NCI-H345 treated with DMSO at 0.1 percent for 48 hours (cell line): Measurements from ENCODE around the gene MORN2.

Experiments
- DNase-seq: peaks from one replicate; lab custom pipeline; 2025; ENCODE audit not compliant: unreplicated experiment; lab: John Stamatoyannopoulos, UW

MORN2 gene

GRCh38 chr2:38889045-38889444 is 13.3 kb downstream of the MORN2 start:
- DNase-seq, result no peak

GRCh38 chr2:38889575-38889974 is 13.8 kb downstream of the MORN2 start, which contains the start of gene ARHGEF33:
Gene ARHGEF33 (plus strand): TSS chr2:38889875. CDS start chr2:38919448, 29,573 bp downstream.
- DNase-seq, result no peak

GRCh38 chr2:38892819-38893218 is 17.0 kb downstream of the MORN2 start:
- DNase-seq, result no peak

- DNase-seq, result no peak
These were observed 22.5 kb downstream of the MORN2 start for GRCh38 chr2:38898256-38898655.

GRCh38 chr2:38900726-38901125 is 24.9 kb downstream of the MORN2 start:
- no peak for DNase-seq

GRCh38 chr2:38905251-38905650 is 29.5 kb downstream of the MORN2 start:
- no peak for DNase-seq

GRCh38 chr2:38907242-38907641 is 31.5 kb downstream of the MORN2 start:
- no peak for DNase-seq

- no peak for DNase-seq
These were observed 32.2 kb downstream of the MORN2 start for GRCh38 chr2:38907743-38908562.

- DNase-seq, result no peak
These were observed 34.1 kb downstream of the MORN2 start for GRCh38 chr2:38909872-38910271.

GRCh38 chr2:38911191-38911590 is 35.4 kb downstream of the MORN2 start:
- DNase-seq, result no peak

GRCh38 chr2:38912619-38913018 is 36.8 kb downstream of the MORN2 start:
- no peak for DNase-seq

GRCh38 chr2:38922389-38922788 is 46.6 kb downstream of the MORN2 start:
- no peak for DNase-seq

GRCh38 chr2:38922902-38923301 is 47.1 kb downstream of the MORN2 start:
- DNase-seq, result no peak

GRCh38 chr2:38925982-38926381 is 50.2 kb downstream of the MORN2 start:
- no peak for DNase-seq

GRCh38 chr2:38930600-38930999 is 54.8 kb downstream of the MORN2 start:
- DNase-seq, result no peak
